ENCODE results near the gene MDK. TPM values are rescaled to one million over a fixed set of nuclear protein-coding genes. Genes with fewer than 3 reads are reported as not detected.
A peak's percentile ranks its signal among the peaks of the same experiment; 100 is the strongest.

MDK gene
- total RNA-seq, 1 donor, result 11.7 TPM

GRCh38 chr11:46387919-46388618 lies 6.6 kb downstream of the MDK start:
- no peak overlapping the region for H3K4me3 ChIP-seq (ENCODE audit: low read depth, low read length)
- no peak for DNase-seq (ENCODE audit: low read depth)
- TF ChIP-seq, protein P1, sequence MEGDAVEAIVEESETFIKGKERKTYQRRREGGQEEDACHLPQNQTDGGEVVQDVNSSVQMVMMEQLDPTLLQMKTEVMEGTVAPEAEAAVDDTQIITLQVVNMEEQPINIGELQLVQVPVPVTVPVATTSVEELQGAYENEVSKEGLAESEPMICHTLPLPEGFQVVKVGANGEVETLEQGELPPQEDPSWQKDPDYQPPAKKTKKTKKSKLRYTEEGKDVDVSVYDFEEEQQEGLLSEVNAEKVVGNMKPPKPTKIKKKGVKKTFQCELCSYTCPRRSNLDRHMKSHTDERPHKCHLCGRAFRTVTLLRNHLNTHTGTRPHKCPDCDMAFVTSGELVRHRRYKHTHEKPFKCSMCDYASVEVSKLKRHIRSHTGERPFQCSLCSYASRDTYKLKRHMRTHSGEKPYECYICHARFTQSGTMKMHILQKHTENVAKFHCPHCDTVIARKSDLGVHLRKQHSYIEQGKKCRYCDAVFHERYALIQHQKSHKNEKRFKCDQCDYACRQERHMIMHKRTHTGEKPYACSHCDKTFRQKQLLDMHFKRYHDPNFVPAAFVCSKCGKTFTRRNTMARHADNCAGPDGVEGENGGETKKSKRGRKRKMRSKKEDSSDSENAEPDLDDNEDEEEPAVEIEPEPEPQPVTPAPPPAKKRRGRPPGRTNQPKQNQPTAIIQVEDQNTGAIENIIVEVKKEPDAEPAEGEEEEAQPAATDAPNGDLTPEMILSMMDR (IDR thresholded peaks at IDR 0.05; ENCODE audit: insufficient read depth, low read depth, low read length), result no peak

GRCh38 chr11:46388619-46389449 lies 7.4 kb downstream of the MDK start:
- no peak for DNase-seq (ENCODE audit: low read depth)
- TF ChIP-seq, protein P1 (IDR thresholded peaks at IDR 0.05; ENCODE audit: insufficient read depth, low read depth, low read length), result no peak
- H3K4me3 ChIP-seq (ENCODE audit: low read depth, low read length), result no peak overlapping the region

GRCh38 chr11:46389450-46390330 lies 8.2 kb downstream of the MDK start:
- DNase-seq (ENCODE audit: low read depth), result peak; percentile 62
- TF ChIP-seq, protein P1 (IDR thresholded peaks at IDR 0.05; ENCODE audit: insufficient read depth, low read depth, low read length), result peak; percentile 73
- H3K4me3 ChIP-seq (ENCODE audit: low read depth, low read length), result peak overlapping the region; percentile 63

GRCh38 chr11:46390331-46391171 lies 9.1 kb downstream of the MDK start:
- no peak for DNase-seq (ENCODE audit: low read depth)
- H3K4me3 ChIP-seq (ENCODE audit: low read depth, low read length), result no peak overlapping the region
- TF ChIP-seq, protein P1 (IDR thresholded peaks at IDR 0.05; ENCODE audit: insufficient read depth, low read depth, low read length), result no peak

- H3K4me3 ChIP-seq (ENCODE audit: low read depth, low read length), result peak overlapping the region; percentile 56
- DNase-seq (ENCODE audit: low read depth), result no peak
- TF ChIP-seq, protein P1 (IDR thresholded peaks at IDR 0.05; ENCODE audit: insufficient read depth, low read depth, low read length), result no peak
These were observed 9.7 kb downstream of the MDK start for GRCh38 chr11:46391186-46391577.

Data from fibroblast of villous mesenchyme (primary cell).